ENCODE measurements around the gene RIMBP3C.
"Not testable (repeated sequence)": the region's sequence is repeated elsewhere in the genome, so short reads cannot be mapped to it uniquely, and the experiment has no call there.

The RIMBP3C gene

GRCh38 chr22:21585389-21585788 lies 34.1 kb upstream of the RIMBP3C start:
- DNase-seq (no peak), ATAC-seq (no peak)
- Mint-ChIP-seq H3K27ac (no peak overlapping the region), H3K4me3 (no peak overlapping the region), H3K4me1 (peaks cover 49% of the 10 kb centered on the region), H3K9me3 (no peaks in the 10 kb centered on the region), H3K36me3 (ENCODE audit: low read depth) (peaks cover 10% of the 10 kb centered on the region), H3K27me3 (no peaks in the 10 kb centered on the region)

- peaks cover 44% of the 10 kb centered on the region for H3K4me1 Mint-ChIP-seq
- no peaks in the 10 kb centered on the region for H3K9me3 Mint-ChIP-seq
- peaks cover 7% of the 10 kb centered on the region for H3K36me3 Mint-ChIP-seq (ENCODE audit: low read depth)
- peak overlapping the region; percentile 17 for H3K27ac Mint-ChIP-seq
- no peaks in the 10 kb centered on the region for H3K27me3 Mint-ChIP-seq
- no peak for ATAC-seq
- no peak overlapping the region for H3K4me3 Mint-ChIP-seq
- no peak for DNase-seq
Observed at GRCh38 chr22:21582801-21583740, 31.8 kb upstream of the RIMBP3C start.

- H3K27ac Mint-ChIP-seq, ATAC-seq, H3K27me3 Mint-ChIP-seq, H3K4me3 Mint-ChIP-seq, H3K9me3 Mint-ChIP-seq, DNase-seq: not testable (repeated sequence)
- H3K36me3 Mint-ChIP-seq (ENCODE audit: low read depth) = peaks cover 11% of the 10 kb centered on the region
- H3K4me1 Mint-ChIP-seq = peaks cover 41% of the 10 kb centered on the region
Observed at GRCh38 chr22:21581009-21581713, 29.9 kb upstream of the RIMBP3C start.

- Mint-ChIP-seq H3K36me3 (ENCODE audit: low read depth) (peaks cover 10% of the 10 kb centered on the region), H3K4me1 (peaks cover 42% of the 10 kb centered on the region)
- not testable (repeated sequence) for H3K4me3 Mint-ChIP-seq, H3K27me3 Mint-ChIP-seq, H3K27ac Mint-ChIP-seq, DNase-seq, H3K9me3 Mint-ChIP-seq, ATAC-seq
Observed at GRCh38 chr22:21580623-21581007, 29.4 kb upstream of the RIMBP3C start.

- H3K27ac Mint-ChIP-seq = no peak overlapping the region
- H3K9me3 Mint-ChIP-seq = no peaks in the 10 kb centered on the region
- H3K4me1 Mint-ChIP-seq = peaks cover 38% of the 10 kb centered on the region
- H3K4me3 Mint-ChIP-seq = no peak overlapping the region
- DNase-seq = no peak
- H3K27me3 Mint-ChIP-seq = no peaks in the 10 kb centered on the region
- peaks cover 6% of the 10 kb centered on the region for H3K36me3 Mint-ChIP-seq (ENCODE audit: low read depth)
- ATAC-seq = no peak
Observed at GRCh38 chr22:21579474-21579851, 28.2 kb upstream of the RIMBP3C start.

GRCh38 chr22:21573750-21574494 lies 22.7 kb upstream of the RIMBP3C start:
- H3K27ac Mint-ChIP-seq = peak overlapping the region; percentile 7

GRCh38 chr22:21573293-21573734 lies 22.1 kb upstream of the RIMBP3C start:
- no peak overlapping the region for H3K4me3 Mint-ChIP-seq
- H3K9me3 Mint-ChIP-seq = no peaks in the 10 kb centered on the region
- no peak for DNase-seq
- no peak overlapping the region for H3K27ac Mint-ChIP-seq
- no peaks in the 10 kb centered on the region for H3K27me3 Mint-ChIP-seq
- ATAC-seq = no peak
- H3K36me3 Mint-ChIP-seq (ENCODE audit: low read depth) = peaks cover 37% of the 10 kb centered on the region
- H3K4me1 Mint-ChIP-seq = peaks cover 77% of the 10 kb centered on the region

More at GRCh38 chr22:21573750-21574494, 22.7 kb upstream of the RIMBP3C start:
- DNase-seq (no peak), ATAC-seq (no peak)
- Mint-ChIP-seq H3K9me3 (no peaks in the 10 kb centered on the region), H3K27me3 (no peaks in the 10 kb centered on the region), H3K4me3 (no peak overlapping the region), H3K4me1 (peaks cover 77% of the 10 kb centered on the region), H3K36me3 (ENCODE audit: low read depth) (peaks cover 34% of the 10 kb centered on the region)

GRCh38 chr22:21571679-21572078 lies 20.4 kb upstream of the RIMBP3C start:
- DNase-seq = no peak
- no peaks in the 10 kb centered on the region for H3K27me3 Mint-ChIP-seq
- peak overlapping the region; percentile 3 for H3K4me3 Mint-ChIP-seq
- ATAC-seq = peak; percentile 17
- peak overlapping the region; percentile 78 for H3K27ac Mint-ChIP-seq
- H3K36me3 Mint-ChIP-seq (ENCODE audit: low read depth) = peaks cover 34% of the 10 kb centered on the region
- peaks cover 69% of the 10 kb centered on the region for H3K4me1 Mint-ChIP-seq
- H3K9me3 Mint-ChIP-seq = no peaks in the 10 kb centered on the region

- Mint-ChIP-seq H3K9me3 (no peaks in the 10 kb centered on the region), H3K27ac (peak overlapping the region; percentile 61), H3K36me3 (ENCODE audit: low read depth) (peaks cover 34% of the 10 kb centered on the region), H3K4me1 (peaks cover 66% of the 10 kb centered on the region), H3K4me3 (peak overlapping the region; percentile 92), H3K27me3 (no peaks in the 10 kb centered on the region)
- DNase-seq = no peak
- no peak for ATAC-seq
Observed at GRCh38 chr22:21570398-21570797, 19.1 kb upstream of the RIMBP3C start.

- Mint-ChIP-seq H3K4me1 (peaks cover 63% of the 10 kb centered on the region), H3K4me3 (peak overlapping the region; percentile 92), H3K27me3 (no peaks in the 10 kb centered on the region), H3K9me3 (no peaks in the 10 kb centered on the region), H3K27ac (peak overlapping the region; percentile 92), H3K36me3 (ENCODE audit: low read depth) (peaks cover 34% of the 10 kb centered on the region)
- no peak for DNase-seq
- no peak for ATAC-seq
Observed at GRCh38 chr22:21569459-21570170, 18.4 kb upstream of the RIMBP3C start.

- DNase-seq, H3K9me3 Mint-ChIP-seq, ATAC-seq, H3K27me3 Mint-ChIP-seq: not testable (repeated sequence)
- Mint-ChIP-seq H3K27ac (peak overlapping the region; percentile 92), H3K4me1 (peaks cover 57% of the 10 kb centered on the region), H3K36me3 (ENCODE audit: low read depth) (peaks cover 34% of the 10 kb centered on the region), H3K4me3 (peak overlapping the region; percentile 92)
Observed at GRCh38 chr22:21569076-21569427, 17.8 kb upstream of the RIMBP3C start.

GRCh38 chr22:21568347-21569075 lies 17.2 kb upstream of the RIMBP3C start:
- peak; percentile 25 for ATAC-seq
- peak; percentile 27 for DNase-seq
- no peaks in the 10 kb centered on the region for H3K9me3 Mint-ChIP-seq
- H3K27me3 Mint-ChIP-seq = no peaks in the 10 kb centered on the region
- peak overlapping the region; percentile 92 for H3K4me3 Mint-ChIP-seq
- peaks cover 52% of the 10 kb centered on the region for H3K4me1 Mint-ChIP-seq
- H3K27ac Mint-ChIP-seq = peak overlapping the region; percentile 92
- peaks cover 34% of the 10 kb centered on the region for H3K36me3 Mint-ChIP-seq (ENCODE audit: low read depth)
